IMR-90 (cell line): ENCODE results near the gene MFSD6L. TPM values are rescaled to one million over a fixed set of nuclear protein-coding genes. Genes with fewer than 3 reads are reported as not detected.

Source experiments
- ATAC-seq: fragments of 200-7000 bp; cut with Tn5 transposase; 2 replicates; pipeline ENCODE4 v1.9.1; 2020; ENCODE audit warnings: low read depth, mild to moderate bottlenecking, moderate library complexity
- BruUV-seq: library from RNA; stranded (reverse); fragments of 400-500 nt; replicated peaks from 2 replicates; lab custom pipeline; 2021; lab: Mats Ljungman, UMichigan
- CTCF ChIA-PET: fragments of 300-600 bp; formaldehyde crosslinking; extraction: SDS; loops from one replicate; lab custom pipeline; 2021; ENCODE audit warnings: antibody characterized with exemption; lab: Yijun Ruan, JAX
- POLR2A ChIA-PET: fragments of 300-600 bp; sonication (Branson Sonifier 250); formaldehyde crosslinking; loops from one replicate; lab custom pipeline; 2022; ENCODE audit warnings: antibody characterized with exemption; ENCODE audit not compliant: unreplicated experiment; lab: Charles Lee
- DNase-seq: peaks from one replicate; pipeline ENCODE4 v3.0.0; 2013
- H2AFZ ChIP-seq: replicated peaks from 2 replicates; pipeline ENCODE3; 2013; ENCODE audit warnings: low read length, mild to moderate bottlenecking; ENCODE audit not compliant: poor library complexity
- H2AK5ac ChIP-seq: 2 replicates; pipeline ENCODE4 v1.6.1; 2013; ENCODE audit warnings: low read depth, low read length, inconsistent platforms
- H2AK9ac ChIP-seq: replicated peaks from 2 replicates; pipeline ENCODE3; 2013; ENCODE audit warnings: mild to moderate bottlenecking, low read depth, low read length, moderate library complexity; ENCODE audit not compliant: poor library complexity
- H2BK120ac ChIP-seq: 2 replicates; pipeline ENCODE4 v1.6.1; 2013; ENCODE audit warnings: low read depth, low read length, inconsistent platforms
- H2BK15ac ChIP-seq: 3 replicates; pipeline ENCODE4 v1.6.1; 2013; ENCODE audit warnings: low read depth, low read length, inconsistent platforms
- H2BK20ac ChIP-seq: 2 replicates; pipeline ENCODE4 v1.6.1; 2013; ENCODE audit warnings: low read depth, mild to moderate bottlenecking, inconsistent platforms, low read length, moderate library complexity
- H2BK5ac ChIP-seq: 2 replicates; pipeline ENCODE4 v1.6.1; 2013; ENCODE audit warnings: mild to moderate bottlenecking, low read depth, low read length, inconsistent platforms; ENCODE audit not compliant: poor library complexity, severe bottlenecking
- H3K14ac ChIP-seq: replicated peaks from 2 replicates; pipeline ENCODE4 v1.6.1; 2013; ENCODE audit warnings: low read depth, low read length, inconsistent platforms
- H3K18ac ChIP-seq: 2 replicates; pipeline ENCODE4 v1.6.1; 2013; ENCODE audit warnings: low read depth, low read length, control low read depth
- H3K23ac ChIP-seq: 2 replicates; pipeline ENCODE4 v1.6.1; 2013; ENCODE audit warnings: low read depth, low read length, inconsistent platforms
- H3K27ac ChIP-seq: 2 replicates; pipeline ENCODE4 v1.5.1; 2013; ENCODE audit warnings: mild to moderate bottlenecking, control low read depth, low read length; ENCODE audit not compliant: insufficient read depth
- H3K27me3 ChIP-seq: 2 replicates; pipeline ENCODE4 v1.6.1; 2013; ENCODE audit warnings: low read length; ENCODE audit not compliant: control insufficient read depth, insufficient read depth
- H3K36me3 ChIP-seq: 2 replicates; pipeline ENCODE4 v1.6.1; 2013; ENCODE audit warnings: low read length, mixed read lengths; ENCODE audit not compliant: control insufficient read depth, insufficient read depth
- H3K4ac ChIP-seq: 2 replicates; pipeline ENCODE4 v1.6.1; 2013; ENCODE audit warnings: low read depth, low read length, inconsistent platforms
- H3K4me1 ChIP-seq: 2 replicates; pipeline ENCODE4 v1.6.1; 2013; ENCODE audit warnings: low read length, mixed read lengths; ENCODE audit not compliant: control insufficient read depth, insufficient read depth
- H3K4me2 ChIP-seq: 2 replicates; pipeline ENCODE4 v1.6.1; 2013; ENCODE audit warnings: low read depth, mild to moderate bottlenecking, control low read depth, low read length, moderate library complexity
- H3K4me3 ChIP-seq: 2 replicates; pipeline ENCODE4 v1.5.1; 2013; ENCODE audit warnings: low read depth, mild to moderate bottlenecking, control low read depth, low read length, moderate library complexity; ENCODE audit not compliant: insufficient read depth
- H3K56ac ChIP-seq: 2 replicates; pipeline ENCODE4 v1.6.1; 2013; ENCODE audit warnings: low read length, inconsistent platforms; ENCODE audit not compliant: insufficient read depth; ENCODE audit errors: extremely low read depth
- H3K79me1 ChIP-seq, 2 experiments: 2 replicates each; pipeline ENCODE4 v1.6.1; 2013; ENCODE audit warnings: low read length in 2 of 2, inconsistent platforms in 1 of 2, low read depth in 1 of 2
- H3K9ac ChIP-seq: 2 replicates; pipeline ENCODE4 v1.6.1; 2013; ENCODE audit warnings: low read depth, low read length, control low read depth
- H3K9me1 ChIP-seq: 2 replicates; pipeline ENCODE4 v1.6.1; 2013; ENCODE audit warnings: low read length, inconsistent platforms; ENCODE audit not compliant: insufficient read depth
- H3K9me3 ChIP-seq: 2 replicates; pipeline ENCODE4 v1.6.1; 2013; ENCODE audit warnings: low read length; ENCODE audit not compliant: control insufficient read depth, insufficient read depth
- H4K20me1 ChIP-seq: 2 replicates; pipeline ENCODE4 v1.6.1; 2013; ENCODE audit warnings: low read length, inconsistent platforms; ENCODE audit not compliant: insufficient read depth
- H4K5ac ChIP-seq: 2 replicates; pipeline ENCODE4 v1.6.1; 2013; ENCODE audit warnings: mild to moderate bottlenecking, low read depth, low read length, control low read depth
- H4K8ac ChIP-seq, 2 experiments: 2 replicates each; pipeline ENCODE4 v1.6.1; 2013; ENCODE audit warnings: low read depth in 2 of 2, low read length in 2 of 2, control low read depth in 1 of 2, inconsistent platforms in 1 of 2
- H4K91ac ChIP-seq: 2 replicates; pipeline ENCODE4 v1.6.1; 2013; ENCODE audit warnings: low read depth, low read length, inconsistent platforms; ENCODE audit not compliant: insufficient read depth
- CEBPB ChIP-seq: IDR thresholded peaks from 2 replicates; pipeline ENCODE4 v1.6.1; 2012; ENCODE audit warnings: low read depth, low read length, improper control_type of control experiment
- RAD21 ChIP-seq: IDR thresholded peaks from 2 replicates; pipeline ENCODE4 v1.6.1; 2012; ENCODE audit warnings: low read length, improper control_type of control experiment
- SMC3 ChIP-seq: fragments of 150-350 bp; IDR thresholded peaks from 2 replicates; pipeline ENCODE4 v1.6.1; 2016; ENCODE audit warnings: low read depth, mild to moderate bottlenecking, antibody characterized with exemption, low read length, moderate library complexity
- USF2 ChIP-seq: fragments of 150-350 bp; IDR thresholded peaks from 2 replicates; pipeline ENCODE4 v1.6.1; 2017; ENCODE audit warnings: mild to moderate bottlenecking, antibody characterized with exemption, low read length, low read depth
- WGBS, 2 experiments: methylation state at CpG; one replicate each; pipeline versions ENCODE4 v1.1.5 to v1.1.7; 2013; ENCODE audit warnings: missing lambda C conversion rate in 2 of 2; ENCODE audit not compliant: insufficient read length in 1 of 2; ENCODE audit errors: extremely low coverage in 2 of 2; 5-methylcytosine and 5-hydroxymethylcytosine counted together
- dilution Hi-C: fragments of 300-500 bp; cut with HindIII; formaldehyde crosslinking; loops from one replicate; pipeline ENCODE4 v1.14.3; 2018; ENCODE audit warnings: low sequenced_read_pairs; ENCODE audit not compliant: unreplicated experiment
- in situ Hi-C: fragments of 300-500 bp; cut with MboI; formaldehyde crosslinking; loops from 3 replicates; pipeline ENCODE4 v1.14.3; 2019; ENCODE audit warnings: low sequenced_read_pairs, inconsistent platforms, mixed read lengths
- intact Hi-C: fragments of 100-400 bp; cut with micrococcal nuclease; formaldehyde crosslinking; loops from 2 replicates; pipeline ENCODE4 v1.10.0; 2022
- polyA plus RNA-seq, 3 experiments: library from polyadenylated mRNA; depleted of rRNA; stranded (reverse); fragments of >200 nt; gene quantifications; 2 replicates each; pipeline ENCODE4 v1.2.3, GENCODE V29; 2012; ENCODE audit warnings: low replicate concordance in 1 of 3
- total RNA-seq: library from RNA; depleted of rRNA; stranded (reverse); fragments of >200 nt; gene quantifications from 2 replicates; pipeline ENCODE4 v1.2.3, GENCODE V29; 2012

Gene MFSD6L
- total and polyA plus RNA-seq, 2 of the 4 experiments (the other 2 are of a cell fraction), result not detected

DNA sequence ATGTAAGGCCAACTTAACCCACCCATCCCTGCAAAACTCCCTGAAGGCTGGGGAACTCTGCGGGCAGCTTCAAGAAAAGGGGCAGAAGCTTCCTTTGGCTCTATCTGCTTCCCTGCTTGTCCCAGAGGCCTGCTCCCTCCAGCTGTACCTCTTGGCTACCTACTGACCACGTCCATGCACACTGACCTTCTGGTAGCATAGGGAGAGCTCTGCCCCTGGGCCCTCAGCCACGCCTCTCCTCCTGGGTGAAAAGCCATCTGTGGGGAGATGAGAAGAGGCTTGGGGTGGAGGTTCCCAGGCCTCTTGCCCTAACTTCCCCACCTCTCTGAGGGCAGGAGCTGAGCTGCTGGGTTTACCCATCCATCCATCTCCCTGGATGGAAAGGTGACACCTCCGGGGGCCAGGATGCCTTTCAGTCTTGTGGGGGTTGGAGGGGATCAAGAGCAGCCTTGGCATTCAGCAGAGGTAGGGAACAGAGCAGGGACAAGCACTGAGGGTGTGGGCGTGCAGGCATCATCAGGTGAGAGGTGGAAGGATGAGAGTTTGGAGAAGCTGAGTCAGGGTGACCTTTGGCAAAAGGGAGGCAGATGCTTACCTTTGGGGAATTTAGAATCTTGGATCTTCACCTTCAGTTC lies 23.4 kb upstream of the MFSD6L start:
- DNase-seq (no peak), ATAC-seq (no peak)
- no peak overlapping the region for H2BK120ac ChIP-seq
- H3K4me2 ChIP-seq, result no peak overlapping the region
- no peak overlapping the region for H4K91ac ChIP-seq
- H3K79me1 ChIP-seq, result no peaks in the 10 kb centered on the region
- TF ChIP-seq SMC3 (no peak), USF2 (no peak), CEBPB (no peak), RAD21 (no peak)
- H4K5ac ChIP-seq, result no peak overlapping the region
- H3K36me3 ChIP-seq, result no peaks in the 10 kb centered on the region
- dilution Hi-C loops, result no loop called here
- no peak overlapping the region for H3K18ac ChIP-seq
- ChIA-PET CTCF (no interaction called here), POLR2A (no interaction called here)
- H2BK15ac ChIP-seq, result no peak overlapping the region
- H3K23ac ChIP-seq, result no peak overlapping the region
- H3K27me3 ChIP-seq, result no peaks in the 10 kb centered on the region
- H2AK5ac ChIP-seq, result no peak overlapping the region
- no peak overlapping the region for H2AK9ac ChIP-seq
- no peaks in the 10 kb centered on the region for H4K20me1 ChIP-seq
- no peak overlapping the region for H3K4ac ChIP-seq
- no peak overlapping the region for H3K56ac ChIP-seq
- H2BK5ac ChIP-seq, result no peak overlapping the region
- intact Hi-C loops, result loop anchor here (1.0 kb wide), 1 partner anchor 44 kb away; no protein-coding TSS in a partner anchor
- 62% methylated on average over 2 of the region's 5 CpGs; no CpG with 5 or more reads in 1 of the 2 experiments for WGBS, 2 experiments
- in situ Hi-C loops, result no loop called here
- no peak overlapping the region for H3K14ac ChIP-seq
- BruUV-seq, result no TSS peak
- H3K4me3 ChIP-seq, result no peak overlapping the region
- H3K9me3 ChIP-seq, result peaks cover 2% of the 10 kb centered on the region; the same call in 1 of the 2 replicates
- H2AFZ ChIP-seq, result no peak overlapping the region
- no peak overlapping the region for H2BK20ac ChIP-seq
- H3K4me1 ChIP-seq, result no peaks in the 10 kb centered on the region
- H3K9ac ChIP-seq, result no peak overlapping the region
- no peak overlapping the region for H3K27ac ChIP-seq
- H4K8ac ChIP-seq, result no peak overlapping the region
- H3K9me1 ChIP-seq, result no peaks in the 10 kb centered on the region
